ENCODE measurements around the gene MLH1. TPM values are rescaled to one million over a fixed set of nuclear protein-coding genes. Genes with fewer than 3 reads are reported as not detected.
A peak's percentile ranks its signal among the peaks of the same experiment; 100 is the strongest.

MLH1 gene
- total RNA-seq, 4 donors from 2014 or later = 25.2 to 52.5 (median 36.4) TPM

DNA sequence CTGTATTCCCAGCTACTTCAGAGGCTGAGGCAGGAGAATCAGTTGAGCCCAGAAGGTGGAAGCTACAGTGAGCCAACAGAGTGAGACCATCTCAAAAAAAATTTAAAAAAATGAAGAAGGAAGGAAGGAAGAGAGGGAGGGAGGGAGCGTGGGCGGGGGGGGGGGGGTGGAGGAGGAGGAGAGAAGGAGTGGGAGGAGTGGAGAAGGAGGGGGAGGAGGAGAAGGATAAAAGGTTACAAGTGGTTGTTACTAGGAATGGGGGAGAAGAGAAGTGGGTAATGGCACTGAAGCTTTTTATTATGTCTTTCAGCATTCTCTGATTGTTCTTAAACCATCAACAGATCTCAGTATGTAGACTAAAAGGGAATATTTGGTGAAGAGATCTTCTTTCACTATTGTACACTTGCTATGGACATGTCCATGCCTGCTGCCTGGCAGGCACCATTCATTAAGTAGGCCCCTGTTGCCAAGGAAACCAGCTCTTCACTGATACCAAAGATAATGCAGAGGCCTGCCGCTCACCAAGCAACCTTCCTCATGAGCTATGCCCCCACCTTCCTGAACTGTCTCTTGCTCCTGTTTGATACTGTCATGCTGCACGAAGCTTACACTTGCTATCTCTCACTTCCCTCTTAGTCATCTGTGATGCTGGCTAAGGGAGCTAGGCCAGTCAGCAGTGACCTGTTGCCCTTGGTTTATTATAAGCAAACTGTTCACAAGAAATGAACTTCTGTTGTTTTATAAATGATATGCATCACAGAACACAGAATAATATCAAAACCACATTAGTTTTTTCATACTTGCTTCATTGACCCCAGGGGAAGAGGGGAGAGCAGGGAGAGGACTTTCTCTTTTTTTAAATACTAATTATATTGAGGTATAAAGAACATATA, 23.5 kb upstream of the MLH1 start:
- ATAC-seq (peak in 1 of 2 donors; percentile 30), DNase-seq (no peak)
- Histone ChIP-seq H3K9me3 (no peaks in the 10 kb centered on the region), H3K4me3 (no peak overlapping the region), H3K4me1 (no peaks in the 10 kb centered on the region), H3K27ac (no peak overlapping the region), H3K36me3 (no peaks in the 10 kb centered on the region), H3K27me3 (no peaks in the 10 kb centered on the region)
- no peak for TF ChIP-seq POLR2A (IDR thresholded peaks at IDR 0.05)
- TF ChIP-seq, protein P1, sequence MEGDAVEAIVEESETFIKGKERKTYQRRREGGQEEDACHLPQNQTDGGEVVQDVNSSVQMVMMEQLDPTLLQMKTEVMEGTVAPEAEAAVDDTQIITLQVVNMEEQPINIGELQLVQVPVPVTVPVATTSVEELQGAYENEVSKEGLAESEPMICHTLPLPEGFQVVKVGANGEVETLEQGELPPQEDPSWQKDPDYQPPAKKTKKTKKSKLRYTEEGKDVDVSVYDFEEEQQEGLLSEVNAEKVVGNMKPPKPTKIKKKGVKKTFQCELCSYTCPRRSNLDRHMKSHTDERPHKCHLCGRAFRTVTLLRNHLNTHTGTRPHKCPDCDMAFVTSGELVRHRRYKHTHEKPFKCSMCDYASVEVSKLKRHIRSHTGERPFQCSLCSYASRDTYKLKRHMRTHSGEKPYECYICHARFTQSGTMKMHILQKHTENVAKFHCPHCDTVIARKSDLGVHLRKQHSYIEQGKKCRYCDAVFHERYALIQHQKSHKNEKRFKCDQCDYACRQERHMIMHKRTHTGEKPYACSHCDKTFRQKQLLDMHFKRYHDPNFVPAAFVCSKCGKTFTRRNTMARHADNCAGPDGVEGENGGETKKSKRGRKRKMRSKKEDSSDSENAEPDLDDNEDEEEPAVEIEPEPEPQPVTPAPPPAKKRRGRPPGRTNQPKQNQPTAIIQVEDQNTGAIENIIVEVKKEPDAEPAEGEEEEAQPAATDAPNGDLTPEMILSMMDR (IDR thresholded peaks at IDR 0.05 in 4 of 5, conservative IDR thresholded peaks at IDR 0.05 in 1 of 5) = no peak
- in situ Hi-C loops (cut with MboI; ENCODE audit: low sequenced_read_pairs in 4 of 4) (loop anchor here in 1 of 4 donors (25.0 kb wide), 1 partner anchor 232 kb away; no protein-coding TSS in a partner anchor), intact Hi-C loops (cut with DNase I; ENCODE audit: low total_unique reads) (no loop called here)

DNA sequence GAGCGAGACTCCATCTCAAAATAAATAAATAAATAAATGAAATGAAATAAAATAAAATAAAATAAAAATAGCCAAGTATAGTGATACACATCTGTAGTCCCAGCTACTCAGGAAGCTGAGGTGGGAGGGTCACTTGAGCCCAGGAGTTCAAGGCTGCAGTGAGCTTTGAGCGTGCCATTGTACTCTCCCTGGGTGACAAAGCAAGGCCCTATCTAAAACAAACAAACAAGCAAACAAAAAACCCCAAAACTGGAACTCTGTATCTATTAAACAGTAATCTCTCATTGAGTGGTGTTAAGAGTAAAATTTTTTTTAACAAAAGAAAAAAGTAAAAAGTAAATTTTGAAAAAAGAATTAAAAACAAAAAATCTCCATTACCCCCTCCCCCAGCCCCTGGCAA, 21.2 kb upstream of the MLH1 start:
- no peaks in the 10 kb centered on the region for H3K4me1 ChIP-seq
- intact Hi-C loops (cut with DNase I; ENCODE audit: low total_unique reads) = no loop called here
- TF ChIP-seq, protein P1 (IDR thresholded peaks at IDR 0.05 in 4 of 5, conservative IDR thresholded peaks at IDR 0.05 in 1 of 5) = no peak
- in situ Hi-C loops (cut with MboI; ENCODE audit: low sequenced_read_pairs in 4 of 4) = loop anchor here in 1 of 4 donors (25.0 kb wide), 1 partner anchor 235 kb away; no protein-coding TSS in a partner anchor
- H3K36me3 ChIP-seq = no peaks in the 10 kb centered on the region
- H3K27me3 ChIP-seq = no peaks in the 10 kb centered on the region
- H3K4me3 ChIP-seq = no peak overlapping the region
- no peaks in the 10 kb centered on the region for H3K9me3 ChIP-seq
- ATAC-seq (no peak), DNase-seq (no peak)
- no peak overlapping the region for H3K27ac ChIP-seq

DNA sequence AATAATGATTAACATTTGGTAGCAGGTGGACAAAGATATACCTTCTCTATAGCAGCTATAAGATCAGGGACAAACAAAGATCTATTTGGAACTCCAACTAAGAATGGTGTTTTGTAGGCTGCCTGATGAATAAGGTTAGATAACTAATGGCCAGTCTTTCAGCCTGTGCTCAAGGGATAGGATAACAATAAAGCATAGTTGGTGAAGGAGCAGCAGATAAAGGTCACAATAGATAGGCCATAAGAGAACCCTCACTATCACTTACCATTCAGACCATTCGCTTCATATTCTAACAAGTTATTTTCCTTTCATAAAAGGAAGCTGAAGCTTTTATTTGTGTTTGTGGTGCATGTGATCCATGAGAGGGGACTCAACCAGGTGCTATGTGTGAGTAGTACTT, 20.2 kb upstream of the MLH1 start:
- no peak overlapping the region for H3K27ac ChIP-seq
- no peak overlapping the region for H3K4me3 ChIP-seq
- TF ChIP-seq POLR2A (IDR thresholded peaks at IDR 0.05) = no peak
- TF ChIP-seq, protein P1 (IDR thresholded peaks at IDR 0.05 in 4 of 5, conservative IDR thresholded peaks at IDR 0.05 in 1 of 5) = no peak
- H3K4me1 ChIP-seq = no peaks in the 10 kb centered on the region
- no peaks in the 10 kb centered on the region for H3K27me3 ChIP-seq
- intact Hi-C loops (cut with DNase I; ENCODE audit: low total_unique reads) (no loop called here), in situ Hi-C loops (cut with MboI; ENCODE audit: low sequenced_read_pairs in 4 of 4) (loop anchor here in 1 of 4 donors (25.0 kb wide), 1 partner anchor 236 kb away; no protein-coding TSS in a partner anchor)
- ATAC-seq (no peak), DNase-seq (no peak)
- H3K9me3 ChIP-seq = no peaks in the 10 kb centered on the region
- no peaks in the 10 kb centered on the region for H3K36me3 ChIP-seq

DNA sequence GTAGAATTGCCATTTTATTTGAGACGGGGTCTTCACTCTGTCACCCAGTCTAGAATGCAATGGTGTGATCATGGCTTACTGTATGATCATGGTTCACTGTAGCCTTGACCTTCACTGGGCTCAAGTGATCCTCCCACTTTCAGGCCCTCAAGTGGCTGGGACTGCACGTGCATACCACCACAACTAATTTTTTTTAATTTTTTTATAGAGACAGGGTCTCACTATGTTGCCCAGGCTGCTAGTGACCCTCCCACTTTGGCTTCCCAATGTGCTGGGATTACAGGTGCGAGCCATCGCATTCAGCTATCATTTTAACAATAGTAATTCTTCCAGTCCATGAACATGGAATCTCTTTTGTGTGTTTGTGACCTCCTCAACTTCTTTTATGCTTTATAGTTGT, 12.3 kb upstream of the MLH1 start:
- peaks cover 6 to 44% of the 10 kb centered on the region in 2 donors for H3K36me3 ChIP-seq
- in situ Hi-C loops (cut with MboI; ENCODE audit: low sequenced_read_pairs in 4 of 4) (no loop called here), intact Hi-C loops (cut with DNase I; ENCODE audit: low total_unique reads) (no loop called here)

More for the DNA sequence above, 12.3 kb upstream of the MLH1 start:
- H3K4me1 ChIP-seq = no peaks in the 10 kb centered on the region
- ATAC-seq = no peak
- no peak overlapping the region for H3K4me3 ChIP-seq
- TF ChIP-seq, protein P1 (IDR thresholded peaks at IDR 0.05 in 4 of 5, conservative IDR thresholded peaks at IDR 0.05 in 1 of 5) = no peak
- TF ChIP-seq POLR2A (IDR thresholded peaks at IDR 0.05) = no peak
- H3K27me3 ChIP-seq = no peaks in the 10 kb centered on the region
- no peaks in the 10 kb centered on the region for H3K9me3 ChIP-seq
- no peak overlapping the region for H3K27ac ChIP-seq
- DNase-seq = no peak

All from gastrocnemius medialis (tissue), 4 donors.